ENCODE data around the gene OGFOD1.

Gene OGFOD1

DNA sequence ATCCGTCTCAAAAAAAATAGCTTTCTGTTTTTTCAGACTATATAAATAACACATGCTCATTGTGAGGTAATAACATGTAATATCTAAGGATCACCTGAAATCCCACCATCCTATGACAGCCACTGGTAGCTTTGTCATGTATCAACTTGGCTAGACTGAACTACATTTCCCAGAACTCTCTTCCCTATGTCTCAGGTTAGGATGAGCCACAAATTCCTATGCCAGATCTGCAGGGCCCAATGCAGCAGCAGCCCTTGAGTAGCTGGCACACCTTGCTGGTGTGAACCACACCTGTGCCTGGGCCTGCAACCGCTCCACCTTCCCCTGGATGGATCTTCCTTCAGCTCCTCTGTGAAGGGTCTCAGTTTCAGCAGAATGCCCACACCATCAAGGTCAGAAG, 28.1 kb downstream of the OGFOD1 start:
- TF ChIP-seq, protein P1, sequence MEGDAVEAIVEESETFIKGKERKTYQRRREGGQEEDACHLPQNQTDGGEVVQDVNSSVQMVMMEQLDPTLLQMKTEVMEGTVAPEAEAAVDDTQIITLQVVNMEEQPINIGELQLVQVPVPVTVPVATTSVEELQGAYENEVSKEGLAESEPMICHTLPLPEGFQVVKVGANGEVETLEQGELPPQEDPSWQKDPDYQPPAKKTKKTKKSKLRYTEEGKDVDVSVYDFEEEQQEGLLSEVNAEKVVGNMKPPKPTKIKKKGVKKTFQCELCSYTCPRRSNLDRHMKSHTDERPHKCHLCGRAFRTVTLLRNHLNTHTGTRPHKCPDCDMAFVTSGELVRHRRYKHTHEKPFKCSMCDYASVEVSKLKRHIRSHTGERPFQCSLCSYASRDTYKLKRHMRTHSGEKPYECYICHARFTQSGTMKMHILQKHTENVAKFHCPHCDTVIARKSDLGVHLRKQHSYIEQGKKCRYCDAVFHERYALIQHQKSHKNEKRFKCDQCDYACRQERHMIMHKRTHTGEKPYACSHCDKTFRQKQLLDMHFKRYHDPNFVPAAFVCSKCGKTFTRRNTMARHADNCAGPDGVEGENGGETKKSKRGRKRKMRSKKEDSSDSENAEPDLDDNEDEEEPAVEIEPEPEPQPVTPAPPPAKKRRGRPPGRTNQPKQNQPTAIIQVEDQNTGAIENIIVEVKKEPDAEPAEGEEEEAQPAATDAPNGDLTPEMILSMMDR (IDR thresholded peaks at IDR 0.05), result no peak
- H3K36me3 ChIP-seq (ENCODE audit: control insufficient read depth, insufficient read depth, low read length), result no peaks in the 10 kb centered on the region
- H3K27ac ChIP-seq, result no peak overlapping the region
- H3K9ac ChIP-seq, result no peak overlapping the region
- H3K4me2 ChIP-seq (ENCODE audit: low read length), result no peak overlapping the region
- H3K4me3 ChIP-seq (ENCODE audit: low read depth, low read length), result no peak overlapping the region
- no peak overlapping the region for H2AFZ ChIP-seq
- no peaks in the 10 kb centered on the region for H3K4me1 ChIP-seq
- H3K27me3 ChIP-seq (ENCODE audit: control insufficient read depth, insufficient read depth, low read length), result no peaks in the 10 kb centered on the region
- H3K79me2 ChIP-seq, result no peaks in the 10 kb centered on the region
- no peaks in the 10 kb centered on the region for H3K9me3 ChIP-seq (ENCODE audit: control insufficient read depth, low read length)

DNA sequence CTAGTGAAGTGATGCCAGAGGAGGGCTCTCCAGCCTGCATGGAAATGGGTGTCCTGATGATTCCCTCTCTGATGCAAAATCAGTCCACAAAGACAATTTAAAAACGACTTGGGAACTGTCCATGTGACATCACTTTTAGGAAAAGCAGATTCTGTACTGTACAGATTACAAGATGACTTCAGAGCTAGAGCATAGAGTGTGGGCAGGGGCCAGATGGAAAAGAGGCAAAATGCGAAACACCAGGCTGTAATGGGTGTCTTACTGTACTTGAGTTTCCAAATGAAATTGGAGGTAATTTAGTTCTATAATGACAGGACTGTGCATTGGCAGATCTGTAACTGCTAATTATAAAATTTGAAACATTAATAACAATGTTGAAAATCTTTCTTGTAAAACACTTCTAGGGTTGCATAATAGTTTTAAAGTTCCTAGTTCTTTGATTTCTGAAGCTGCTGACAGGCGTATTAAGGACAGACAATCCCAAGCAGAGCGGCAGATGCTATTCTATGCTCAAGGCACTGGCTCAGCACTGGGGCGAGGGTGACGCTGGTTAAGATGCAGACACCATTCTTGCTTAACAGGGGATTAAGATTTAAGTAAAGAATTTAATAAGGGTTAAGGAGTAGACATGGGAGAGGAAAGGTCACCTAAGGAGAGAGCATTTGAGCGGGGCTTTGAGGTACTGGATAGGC, 29.6 kb downstream of the OGFOD1 start:
- Histone ChIP-seq H3K9me3 (ENCODE audit: control insufficient read depth, low read length) (no peaks in the 10 kb centered on the region), H3K27me3 (ENCODE audit: control insufficient read depth, insufficient read depth, low read length) (no peaks in the 10 kb centered on the region), H3K4me3 (ENCODE audit: low read depth, low read length) (no peak overlapping the region), H3K4me2 (ENCODE audit: low read length) (no peak overlapping the region), H3K79me2 (no peaks in the 10 kb centered on the region), H3K36me3 (ENCODE audit: control insufficient read depth, insufficient read depth, low read length) (no peaks in the 10 kb centered on the region), H3K9ac (no peak overlapping the region), H2AFZ (no peak overlapping the region), H3K27ac (no peak overlapping the region), H3K4me1 (no peaks in the 10 kb centered on the region)
- TF ChIP-seq, protein P1 (IDR thresholded peaks at IDR 0.05), result no peak

DNA sequence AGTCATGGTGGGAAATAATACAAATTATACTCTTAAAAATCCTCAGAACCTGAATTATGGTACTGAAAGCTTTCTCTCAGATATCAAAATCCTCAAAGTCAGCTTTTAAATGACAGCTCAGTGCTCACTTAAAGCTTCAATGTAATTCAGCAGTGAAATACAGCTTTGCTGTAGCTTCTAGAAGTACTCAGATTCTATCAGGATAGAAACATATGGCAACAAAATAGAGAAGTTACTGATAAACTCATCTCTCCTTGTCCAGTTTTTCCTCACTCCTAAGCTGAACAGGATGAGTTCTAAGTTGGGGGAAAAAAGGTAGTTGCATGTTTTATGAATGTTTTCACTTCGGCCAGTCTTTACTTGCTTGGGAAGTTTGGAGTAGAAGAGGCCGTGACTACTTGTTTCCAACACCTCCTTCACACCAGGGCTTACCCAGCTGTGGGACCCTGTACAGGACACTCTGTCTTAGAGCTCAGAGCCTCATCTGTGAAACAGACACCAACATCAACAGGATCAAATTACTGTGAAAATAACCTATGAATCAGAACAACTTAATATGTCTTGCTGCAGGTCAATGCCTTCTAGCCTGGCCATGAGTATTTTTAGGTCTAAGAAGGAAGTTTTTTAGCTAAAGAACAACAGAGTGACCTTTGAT, 30.2 kb downstream of the OGFOD1 start:
- no peaks in the 10 kb centered on the region for H3K27me3 ChIP-seq (ENCODE audit: control insufficient read depth, insufficient read depth, low read length)
- no peak overlapping the region for H3K9ac ChIP-seq
- no peaks in the 10 kb centered on the region for H3K79me2 ChIP-seq
- H3K36me3 ChIP-seq (ENCODE audit: control insufficient read depth, insufficient read depth, low read length), result no peaks in the 10 kb centered on the region
- H2AFZ ChIP-seq, result no peak overlapping the region
- no peak overlapping the region for H3K27ac ChIP-seq
- no peaks in the 10 kb centered on the region for H3K4me1 ChIP-seq
- no peak overlapping the region for H3K4me2 ChIP-seq (ENCODE audit: low read length)
- TF ChIP-seq, protein P1 (IDR thresholded peaks at IDR 0.05), result no peak
- H3K4me3 ChIP-seq (ENCODE audit: low read depth, low read length), result no peak overlapping the region
- no peaks in the 10 kb centered on the region for H3K9me3 ChIP-seq (ENCODE audit: control insufficient read depth, low read length)

- Histone ChIP-seq H3K4me3 (ENCODE audit: low read depth, low read length) (no peak overlapping the region), H2AFZ (no peak overlapping the region), H3K27me3 (ENCODE audit: control insufficient read depth, insufficient read depth, low read length) (no peaks in the 10 kb centered on the region), H3K4me1 (no peaks in the 10 kb centered on the region), H3K9me3 (ENCODE audit: control insufficient read depth, low read length) (no peaks in the 10 kb centered on the region), H3K4me2 (ENCODE audit: low read length) (no peak overlapping the region), H3K79me2 (no peaks in the 10 kb centered on the region), H3K9ac (no peak overlapping the region), H3K27ac (no peak overlapping the region), H3K36me3 (ENCODE audit: control insufficient read depth, insufficient read depth, low read length) (no peaks in the 10 kb centered on the region)
- TF ChIP-seq, protein P1 (IDR thresholded peaks at IDR 0.05), result no peak
These were observed 31.4 kb downstream of the OGFOD1 start for GRCh38 chr16:56482683-56483236.

Data from parathyroid adenoma (tissue), 2 donors.